Hippocampal formation (tissue), 2 donors: Measurements from ENCODE around the gene SH3RF1.
"Not testable (repeated sequence)": the region's sequence is repeated elsewhere in the genome, so short reads cannot be mapped to it uniquely, and the experiment has no call there.

Source experiments
- DNase-seq, 2 donors: peaks; one replicate each; lab custom pipeline; 2025; lab: John Stamatoyannopoulos, UW

SH3RF1 gene

GRCh38 chr4:169270810-169271691 is at the start of gene SH3RF1:
TSS of gene SH3RF1 (minus strand) at chr4:169270956. CDS start at chr4:169269212, 1,744 bp downstream.
- DNase-seq, result peak; percentile 71 to 83

DNA sequence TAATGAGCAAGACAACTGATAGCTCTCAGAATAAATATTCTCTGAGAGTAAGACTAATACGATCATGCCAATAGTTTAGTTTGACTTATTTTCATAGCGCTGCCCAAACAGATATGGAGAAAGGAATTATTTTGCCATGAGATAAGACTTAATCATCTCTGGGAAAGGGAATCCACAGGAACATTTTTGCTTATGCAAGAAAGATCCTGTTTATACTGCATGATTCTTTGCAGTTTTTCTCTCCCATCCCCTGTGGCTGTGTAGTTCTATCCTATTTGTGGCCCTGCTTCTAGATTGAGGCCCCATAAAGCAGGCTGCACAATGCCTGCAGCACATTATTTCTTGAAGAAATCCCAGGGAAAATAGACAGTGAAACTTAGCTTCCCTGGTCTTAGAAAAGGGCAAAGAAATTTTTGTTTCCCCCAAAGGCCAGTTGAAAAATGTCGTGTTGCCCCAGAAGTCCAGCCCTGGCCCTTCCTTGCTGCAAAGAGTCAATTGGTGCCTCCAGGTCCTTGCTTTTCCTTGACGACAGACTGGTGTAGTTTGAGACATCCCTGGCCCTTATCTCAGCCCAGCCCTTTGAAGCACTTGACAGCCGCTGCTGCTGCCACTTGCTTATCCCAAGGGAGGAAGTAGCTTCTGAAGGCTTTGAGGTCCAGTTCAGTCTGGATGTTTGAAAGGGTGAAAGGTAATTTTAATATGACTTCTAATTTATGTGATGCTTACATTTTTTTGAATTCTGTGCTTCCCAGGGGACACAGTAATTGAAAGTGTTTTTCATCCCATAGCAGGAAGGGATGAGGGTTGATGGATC is 45.0 kb upstream of the SH3RF1 start:
- peak in 1 of 2 donors; percentile 5 for DNase-seq

- peak in 1 of 2 donors; percentile 40 for DNase-seq
Measured at GRCh38 chr4:169314906-169315305, 44.1 kb upstream of the SH3RF1 start.

- DNase-seq, result no peak
Measured at GRCh38 chr4:169313732-169314131, 43.0 kb upstream of the SH3RF1 start.

GRCh38 chr4:169312690-169313422 is 42.1 kb upstream of the SH3RF1 start:
- no peak for DNase-seq

DNA sequence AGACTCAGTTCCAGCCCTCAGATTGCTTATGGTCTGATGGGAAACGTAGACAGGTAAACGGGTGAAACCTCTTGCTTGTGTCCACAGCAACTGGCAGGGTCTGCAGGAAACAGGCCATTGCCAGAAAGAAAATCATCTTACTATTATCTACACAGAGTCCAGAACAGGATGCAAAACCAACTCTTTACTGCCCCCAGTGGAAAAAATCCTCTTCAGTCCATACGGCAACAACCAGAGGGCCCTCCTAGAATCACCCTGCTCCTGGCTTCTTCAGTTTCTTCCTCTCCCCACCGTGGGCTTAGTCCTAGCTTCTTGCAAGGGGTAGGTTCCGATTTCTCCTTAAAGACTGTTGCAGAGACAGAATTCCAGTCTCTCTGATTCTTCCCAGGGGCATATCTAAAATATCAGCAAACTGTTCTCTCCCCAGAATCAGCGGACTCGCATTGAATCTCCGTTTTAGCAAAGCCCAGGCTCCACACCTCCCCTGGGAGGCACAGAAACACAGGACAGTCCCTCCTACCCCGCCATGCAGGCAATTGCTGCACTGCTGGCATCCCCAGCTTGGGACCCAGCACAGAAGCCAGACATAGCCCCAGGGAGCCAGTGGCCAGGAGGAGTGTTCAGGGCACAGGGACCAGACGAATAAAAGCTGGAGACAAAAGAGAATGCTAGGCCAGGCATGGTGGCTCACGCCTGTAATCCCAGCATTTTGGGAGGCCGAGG is 41.0 kb upstream of the SH3RF1 start:
- DNase-seq, result peak in 1 of 2 donors; percentile 27

DNA sequence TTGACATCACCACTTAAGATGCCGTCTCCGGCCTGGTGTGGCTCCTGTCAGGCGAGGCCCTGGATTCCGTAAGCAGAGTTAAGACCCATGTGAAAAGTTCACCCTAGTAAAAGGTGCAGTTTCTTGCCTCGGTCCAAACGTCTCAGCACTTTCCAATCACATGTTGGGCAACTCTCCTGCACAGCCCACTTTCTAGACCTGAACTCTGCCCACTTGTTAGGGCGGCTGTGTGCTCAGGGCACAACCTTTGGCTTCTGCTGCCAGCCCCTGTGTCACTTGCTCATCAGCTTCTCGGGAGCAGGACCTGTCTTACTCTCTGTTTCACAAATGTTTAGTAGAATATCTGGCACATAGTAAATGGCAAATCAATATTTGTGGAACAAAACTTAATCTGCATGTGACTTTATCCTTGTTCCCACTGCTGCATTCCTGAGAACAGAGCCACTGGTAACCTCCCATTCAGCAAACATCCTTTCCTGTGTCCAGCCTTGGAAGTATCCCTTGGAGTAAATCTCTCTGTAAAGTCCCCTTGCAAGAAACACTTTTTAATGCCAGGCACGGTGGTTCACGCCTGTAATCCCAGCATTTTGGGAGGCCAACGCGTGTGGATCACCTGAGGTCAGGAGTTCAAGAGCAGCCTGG is 38.7 kb upstream of the SH3RF1 start:
- DNase-seq, result no peak

DNA sequence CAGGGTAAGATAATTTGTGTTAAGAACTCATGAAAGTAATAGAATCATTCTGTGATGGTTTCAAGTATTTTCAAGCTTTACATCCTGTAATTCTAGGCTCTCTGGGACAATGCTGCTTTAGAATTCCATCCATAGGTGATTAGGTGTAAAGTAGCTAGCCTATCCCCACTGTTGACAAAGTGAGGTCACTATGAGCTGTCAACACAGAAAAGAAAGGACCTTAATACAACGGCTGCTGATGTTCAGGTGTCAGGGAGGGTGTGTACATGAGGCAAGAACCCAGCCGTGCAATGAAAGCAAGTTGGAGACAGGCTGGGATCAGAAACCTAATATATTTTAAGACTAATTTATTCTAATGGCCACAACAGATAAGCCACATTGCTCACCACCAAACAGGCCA is 36.8 kb upstream of the SH3RF1 start:
- DNase-seq, result no peak

DNA sequence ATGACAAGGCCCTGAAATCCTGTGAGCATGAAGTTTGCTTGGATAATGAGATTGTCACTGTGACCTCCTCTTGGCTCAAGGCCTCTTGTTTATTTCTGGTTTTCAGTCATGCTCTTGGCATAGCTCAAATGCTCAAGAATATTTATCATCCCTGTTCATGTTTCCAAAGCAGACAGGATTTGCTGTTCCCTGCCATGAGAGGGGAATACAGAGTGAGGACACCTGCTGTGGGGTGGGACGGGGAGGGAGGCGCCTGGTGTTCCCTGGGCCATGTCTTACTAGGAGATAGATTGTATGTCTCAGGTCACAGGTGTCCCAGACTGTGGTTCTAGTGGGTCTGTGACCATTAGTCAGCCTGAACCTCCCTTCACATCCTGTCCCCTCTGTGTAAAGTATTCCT is 34.9 kb upstream of the SH3RF1 start:
- no peak for DNase-seq

GRCh38 chr4:169305173-169305572 is 34.4 kb upstream of the SH3RF1 start:
- no peak for DNase-seq

- DNase-seq, result no peak
Measured at GRCh38 chr4:169295822-169296221, 25.1 kb upstream of the SH3RF1 start.

- DNase-seq, result peak in 1 of 2 donors; percentile 7
Measured at GRCh38 chr4:169293343-169294176, 22.8 kb upstream of the SH3RF1 start.

- DNase-seq, result not testable (repeated sequence)
Measured at GRCh38 chr4:169287983-169288382, 17.2 kb upstream of the SH3RF1 start.

DNA sequence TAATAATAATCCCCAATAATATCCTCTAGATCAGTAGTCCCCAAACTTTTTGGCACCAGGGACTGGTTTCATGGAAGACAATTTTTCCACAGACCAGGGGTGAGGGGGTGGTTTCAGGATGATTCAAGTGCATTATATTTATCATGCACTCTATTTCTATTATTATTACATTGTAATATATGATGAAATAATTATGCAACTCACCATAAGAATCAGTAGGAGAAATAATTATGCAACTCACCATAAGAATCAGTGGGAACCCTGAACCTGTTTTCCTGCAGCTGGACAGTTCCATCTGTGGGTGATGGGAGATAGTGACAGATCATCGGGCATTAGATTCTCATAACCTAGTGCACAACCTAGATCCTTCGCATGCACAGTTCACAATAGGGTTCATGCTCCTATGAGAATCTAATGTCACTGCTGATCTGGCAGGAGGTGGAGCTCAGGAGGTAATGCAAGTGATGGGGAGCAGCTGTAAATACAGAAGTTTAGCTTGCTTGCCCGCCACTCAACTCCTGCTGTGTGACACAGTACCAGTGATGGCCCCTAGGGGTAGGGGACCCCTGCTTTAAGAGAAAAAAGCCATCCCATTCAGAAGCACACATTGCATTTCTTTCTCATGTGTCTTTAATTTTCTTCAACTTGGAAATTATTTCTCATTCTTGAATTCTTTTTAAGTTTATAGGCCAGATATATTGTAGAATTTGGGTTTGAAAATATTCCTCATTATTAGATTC is 16.0 kb upstream of the SH3RF1 start:
- DNase-seq, result no peak

DNA sequence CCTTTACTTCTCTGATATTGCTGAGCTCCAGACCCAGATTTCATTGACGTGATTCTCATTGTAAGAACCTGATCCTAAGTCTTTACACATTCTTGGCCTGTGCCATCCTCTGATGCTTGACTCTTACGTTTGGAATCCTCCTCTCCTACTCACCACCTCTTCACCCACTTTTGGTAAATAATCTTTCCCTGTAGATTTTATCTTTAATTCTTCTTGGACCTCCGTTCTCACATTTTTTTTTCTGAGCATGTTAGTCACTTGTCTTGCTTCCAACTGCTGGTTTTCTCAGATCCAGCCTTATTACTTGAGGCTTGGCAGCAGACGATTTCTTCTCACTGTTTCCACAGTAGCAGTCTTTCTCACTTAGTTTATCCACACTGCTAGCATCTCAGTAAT is 12.4 kb upstream of the SH3RF1 start:
- no peak for DNase-seq

DNA sequence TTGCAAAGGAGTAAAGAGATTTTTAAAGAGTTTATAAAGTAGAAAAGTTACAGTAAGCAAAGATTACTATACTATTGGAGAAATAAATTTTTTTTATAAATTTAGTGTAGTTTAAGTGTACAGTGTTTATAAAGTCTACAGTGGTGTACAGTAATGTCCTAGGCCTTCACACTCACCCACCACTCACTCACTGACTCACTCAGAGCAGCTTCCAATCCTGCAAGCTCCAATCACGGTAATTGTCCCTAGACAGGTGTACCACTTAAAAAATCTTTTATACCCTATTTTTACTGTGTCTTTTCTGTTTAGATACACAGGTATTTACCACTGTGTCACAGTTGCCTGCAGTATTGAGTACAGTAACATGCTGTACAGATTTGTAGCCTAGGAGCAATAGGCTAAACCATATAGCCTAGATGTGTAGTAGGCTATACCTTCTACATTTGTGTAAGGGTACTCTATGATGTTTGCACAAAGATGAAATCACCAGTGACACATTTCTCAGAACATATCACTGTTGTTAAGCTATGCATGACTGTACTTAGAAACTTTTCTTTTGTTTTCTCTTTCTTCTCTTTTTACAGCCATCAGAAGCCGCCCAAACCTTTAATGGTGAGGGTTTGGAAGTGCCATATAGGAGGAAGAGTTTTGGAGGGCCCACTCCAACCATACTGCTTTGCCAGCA is 11.8 kb upstream of the SH3RF1 start:
- DNase-seq, result no peak

DNA sequence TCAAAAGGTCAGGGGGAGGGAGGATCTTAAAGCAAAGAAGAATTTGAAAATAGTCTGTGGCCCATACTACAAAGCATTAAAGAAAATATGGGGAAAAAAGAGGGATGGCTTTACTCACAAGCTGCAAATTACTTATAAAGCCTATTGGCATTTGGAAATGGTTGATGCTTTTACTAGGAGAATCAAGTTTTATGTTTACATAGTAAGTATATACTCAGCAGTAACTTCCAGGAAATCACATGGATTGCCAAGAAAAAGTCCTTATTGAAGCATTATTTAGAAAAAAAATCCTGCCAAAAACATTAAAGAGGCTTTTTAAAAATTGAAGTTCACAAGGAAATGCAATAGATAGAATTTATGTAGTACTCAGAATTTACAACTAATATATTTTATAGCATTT is 8.4 kb upstream of the SH3RF1 start:
- DNase-seq, result no peak

GRCh38 chr4:169278624-169279023 is 7.9 kb upstream of the SH3RF1 start:
- no peak for DNase-seq

- not testable (repeated sequence) for DNase-seq
Measured at GRCh38 chr4:169277838-169278237, 7.1 kb upstream of the SH3RF1 start.
